HG02981 (cell line): ENCODE results near the gene TTC7B.

Experiments
- ATAC-seq: cut with Tn5 transposase; IDR thresholded peaks from one replicate; pipeline ENCODE4 v1.9.1; 2021; ENCODE audit warnings: mild to moderate bottlenecking, moderate library complexity; ENCODE audit not compliant: unreplicated experiment

Gene TTC7B

DNA sequence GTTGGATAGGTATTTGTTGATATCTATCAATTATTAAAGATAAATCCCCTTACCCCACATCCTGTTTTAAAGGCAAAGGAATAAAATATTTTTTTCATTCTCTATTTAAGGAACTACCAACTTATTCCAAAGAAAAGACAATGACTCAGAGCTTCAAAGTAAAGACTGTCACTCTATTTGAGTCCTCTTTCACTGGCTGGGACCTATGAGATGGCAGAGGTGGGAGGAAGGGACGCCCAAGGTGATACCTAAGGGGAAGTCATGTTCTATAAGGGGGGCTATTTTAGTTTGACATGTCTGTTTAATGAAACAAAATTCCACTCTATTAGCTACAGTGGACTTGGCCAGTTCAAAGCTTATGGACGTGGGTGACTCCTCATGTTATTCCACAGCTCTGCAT is 209.8 kb downstream of the TTC7B start:
- ATAC-seq = no peak

DNA sequence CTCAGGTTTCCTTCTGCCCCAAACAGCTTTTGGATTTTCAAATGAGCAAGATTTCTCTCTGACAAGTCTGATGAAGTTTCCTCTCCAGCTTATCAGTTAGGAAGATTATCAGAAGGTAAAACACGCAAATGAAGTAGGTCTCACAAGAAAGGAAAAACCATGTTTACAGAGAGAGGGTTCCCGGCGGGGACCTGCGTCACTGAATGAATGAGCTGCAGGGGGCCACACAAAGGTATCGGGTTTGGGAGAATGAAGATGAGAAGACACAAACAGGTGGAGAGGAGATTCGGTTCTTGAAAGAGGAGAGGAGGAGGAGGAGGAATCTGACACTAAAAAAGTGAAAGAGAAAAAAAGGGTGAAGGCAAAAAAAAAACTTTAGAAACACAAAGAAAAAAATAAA is 210.8 kb downstream of the TTC7B start:
- no peak for ATAC-seq

DNA sequence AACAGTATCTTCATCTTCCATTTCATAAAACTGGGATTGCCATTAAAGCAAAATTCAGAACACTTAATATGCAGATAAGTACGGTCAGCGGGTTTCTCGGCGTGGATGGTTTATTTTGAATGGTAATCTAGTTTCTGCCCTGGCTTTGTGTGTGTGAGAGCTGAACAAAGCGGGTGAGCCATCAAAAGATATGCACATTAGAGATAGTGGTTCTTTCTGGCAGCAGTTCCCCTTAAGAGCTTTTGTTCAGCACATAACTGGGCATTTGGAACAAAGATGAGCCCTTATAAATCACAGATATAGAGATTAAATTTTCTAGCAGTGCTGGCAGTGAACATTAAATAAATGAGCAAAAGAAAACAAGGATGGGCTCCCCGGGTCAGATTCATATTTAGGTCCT is 211.9 kb downstream of the TTC7B start:
- ATAC-seq = no peak

DNA sequence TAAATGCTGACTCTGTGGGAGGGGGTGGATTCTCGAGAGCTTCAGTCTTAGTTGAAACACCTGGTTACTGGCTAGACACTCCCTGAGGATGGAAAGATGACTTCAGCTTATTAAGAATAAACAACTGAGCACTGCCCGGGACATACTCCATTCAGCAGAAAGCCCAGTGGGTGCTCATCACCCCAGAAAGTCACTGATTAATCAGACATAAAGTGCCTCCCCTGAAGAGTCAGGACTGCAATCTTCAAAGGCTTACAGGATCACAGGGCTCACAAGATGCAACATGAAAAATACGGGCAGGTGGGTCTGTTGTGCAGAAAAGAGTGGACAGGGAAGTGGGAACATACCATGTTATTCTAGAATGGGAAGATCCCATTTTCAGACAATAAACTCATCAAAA is 212.4 kb downstream of the TTC7B start:
- no peak for ATAC-seq

DNA sequence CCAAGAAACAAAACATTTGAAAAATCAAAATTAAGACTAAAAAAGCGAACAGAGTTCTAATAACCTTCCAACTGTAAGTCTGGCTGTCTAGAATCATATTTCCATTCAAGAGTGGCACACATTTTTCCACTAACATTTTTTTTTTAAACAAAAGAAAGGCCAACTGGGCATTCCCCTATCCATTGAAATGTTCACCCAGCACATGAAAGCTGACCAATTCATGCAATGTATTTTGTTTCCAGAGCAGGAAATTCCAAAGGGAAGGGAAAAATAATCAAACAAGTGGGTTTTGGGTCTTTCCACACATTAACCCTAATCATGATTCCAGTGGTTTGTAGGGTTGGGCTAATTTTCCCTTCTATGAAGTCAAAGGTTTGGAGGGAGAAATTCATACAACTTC is 212.9 kb downstream of the TTC7B start:
- no peak for ATAC-seq

DNA sequence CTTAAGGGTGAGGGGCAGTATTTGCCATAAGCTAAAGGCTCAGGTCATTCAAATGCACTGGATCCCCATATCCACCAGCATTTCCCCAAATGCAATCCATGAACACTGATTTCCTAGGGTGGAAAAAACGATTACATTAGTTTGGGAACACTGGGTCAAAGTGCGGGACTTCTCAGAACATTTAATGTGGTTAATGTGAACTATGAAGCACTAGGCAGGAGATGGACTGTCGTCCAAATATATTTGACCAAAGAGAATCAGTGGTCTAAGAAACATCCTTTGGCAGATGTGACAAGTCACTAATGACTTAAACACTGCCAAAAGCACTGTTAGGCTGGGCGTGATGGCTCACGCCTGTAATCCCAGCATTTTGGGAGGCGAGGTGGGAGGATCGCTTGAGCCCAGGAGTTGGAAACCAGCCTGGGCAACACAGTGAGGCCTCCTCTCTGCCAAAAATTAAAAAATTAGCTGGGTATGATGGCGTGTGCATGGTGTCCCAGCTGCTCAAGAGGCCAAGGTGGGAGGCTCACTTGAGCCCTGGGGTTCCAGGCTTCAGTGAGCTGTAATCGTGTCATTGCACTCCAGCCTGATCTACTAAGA is 214.0 kb downstream of the TTC7B start:
- no peak for ATAC-seq

DNA sequence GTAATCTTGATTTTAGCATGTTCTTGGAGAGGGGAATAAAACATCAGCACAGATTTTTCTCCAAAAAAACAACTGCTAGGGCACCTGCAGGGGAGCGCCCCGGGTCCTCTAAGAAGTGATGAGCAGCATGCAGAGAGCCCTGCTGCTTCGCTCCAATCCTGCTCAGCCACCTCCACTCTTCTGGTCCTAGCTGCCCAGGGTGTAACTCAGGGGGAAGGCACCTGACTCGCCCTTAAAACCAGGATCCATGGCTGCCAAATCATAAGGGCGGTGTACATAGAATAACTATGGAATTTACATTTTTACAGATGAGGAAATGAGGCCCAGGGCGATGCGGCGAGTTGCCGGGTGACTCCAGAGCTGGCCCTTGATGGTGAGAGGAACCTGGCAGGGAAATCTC is 214.7 kb downstream of the TTC7B start:
- no peak for ATAC-seq

DNA sequence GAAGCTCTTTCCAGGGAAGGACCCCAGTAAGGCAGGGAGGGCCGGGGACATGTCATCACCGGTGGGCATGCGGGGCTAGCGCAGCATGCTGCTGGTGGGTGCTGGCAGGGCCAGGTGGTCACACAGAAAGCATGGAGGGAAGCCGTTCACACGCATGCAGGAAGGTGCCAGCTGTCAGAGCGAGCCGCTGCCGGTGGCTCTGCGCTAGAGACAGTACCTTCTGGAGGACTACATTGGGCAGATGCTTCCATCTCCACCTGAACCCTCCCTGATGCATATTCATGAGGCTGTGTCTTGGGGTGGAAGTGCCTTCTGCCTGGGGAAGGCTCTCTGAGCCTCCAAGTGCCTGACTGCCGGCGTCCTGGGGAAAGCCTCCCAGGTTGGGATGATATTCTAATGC is 215.6 kb downstream of the TTC7B start:
- no peak for ATAC-seq

DNA sequence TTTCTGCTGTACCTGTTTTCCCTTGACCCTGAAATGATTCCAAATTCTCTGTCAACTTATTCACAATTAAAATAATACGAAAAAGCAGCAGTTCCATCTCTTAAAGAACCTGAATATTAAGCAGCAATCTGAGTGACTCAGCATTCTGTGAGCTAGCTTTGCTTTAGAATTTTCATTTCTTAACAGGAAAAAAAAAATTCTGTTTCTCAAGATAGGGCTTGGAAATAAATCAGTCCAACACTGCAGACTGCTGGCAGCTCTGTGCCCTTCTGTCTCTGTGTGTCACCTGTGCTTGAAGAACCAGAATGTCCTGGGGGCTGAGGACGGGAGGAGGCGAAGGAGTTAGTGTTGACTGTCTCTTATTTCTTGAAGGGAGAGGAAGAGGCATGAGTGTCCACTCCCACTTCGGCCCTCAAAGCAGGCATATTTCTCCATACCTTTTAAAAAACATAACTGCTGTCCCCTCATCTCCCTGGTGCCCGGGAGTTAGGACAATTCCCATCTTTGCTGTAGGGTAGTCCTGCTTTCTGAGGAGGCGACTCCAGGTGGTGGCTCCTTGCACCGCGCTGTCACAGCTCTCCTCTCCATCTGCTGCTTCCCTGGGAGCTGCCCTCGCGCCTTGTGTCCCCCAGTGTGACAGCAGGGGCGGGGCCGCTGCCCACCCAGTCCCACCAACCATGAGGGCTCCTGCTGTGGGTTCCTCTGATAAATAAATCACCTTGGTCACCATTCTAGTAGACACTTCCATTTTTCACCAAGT is 216.3 kb downstream of the TTC7B start:
- ATAC-seq = no peak

DNA sequence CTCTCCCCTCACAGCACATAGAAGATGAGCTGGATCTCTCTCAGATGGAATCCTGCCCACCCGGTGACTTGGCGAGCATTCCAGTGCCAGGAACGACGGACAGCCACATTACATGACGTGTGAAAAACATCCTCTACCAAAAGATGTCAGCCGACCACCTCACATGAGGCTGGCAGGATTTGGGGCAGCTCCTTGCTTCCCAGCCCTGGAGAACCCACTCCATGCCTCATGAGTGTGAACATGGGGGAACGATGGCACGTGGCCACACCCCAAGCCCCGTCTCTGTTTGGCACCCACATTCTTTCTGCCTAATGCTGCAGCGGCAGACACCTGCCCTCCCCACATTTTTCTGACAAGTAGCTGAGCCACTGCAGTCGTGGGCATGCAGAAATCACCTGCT is 216.9 kb downstream of the TTC7B start:
- ATAC-seq = no peak

DNA sequence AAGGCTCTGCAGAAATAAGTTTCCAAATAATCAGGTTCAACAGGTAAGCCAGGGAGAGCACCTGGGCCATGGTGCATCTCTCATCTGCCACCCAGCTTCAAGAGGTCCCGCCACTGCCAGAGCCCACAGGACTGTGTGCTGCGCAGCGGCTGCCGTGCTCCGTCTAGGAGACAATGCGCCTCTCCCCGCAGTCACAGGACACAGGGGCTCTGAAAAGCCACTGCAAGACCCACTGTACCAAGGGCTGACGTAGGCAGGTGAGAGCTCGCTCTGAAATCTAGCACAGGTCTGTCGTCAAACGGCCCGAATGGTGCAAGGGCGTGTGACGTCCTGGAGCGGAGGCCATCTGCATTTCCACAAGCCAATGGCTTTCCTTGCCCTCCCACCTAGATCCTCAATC is 218.3 kb downstream of the TTC7B start:
- ATAC-seq = no peak

DNA sequence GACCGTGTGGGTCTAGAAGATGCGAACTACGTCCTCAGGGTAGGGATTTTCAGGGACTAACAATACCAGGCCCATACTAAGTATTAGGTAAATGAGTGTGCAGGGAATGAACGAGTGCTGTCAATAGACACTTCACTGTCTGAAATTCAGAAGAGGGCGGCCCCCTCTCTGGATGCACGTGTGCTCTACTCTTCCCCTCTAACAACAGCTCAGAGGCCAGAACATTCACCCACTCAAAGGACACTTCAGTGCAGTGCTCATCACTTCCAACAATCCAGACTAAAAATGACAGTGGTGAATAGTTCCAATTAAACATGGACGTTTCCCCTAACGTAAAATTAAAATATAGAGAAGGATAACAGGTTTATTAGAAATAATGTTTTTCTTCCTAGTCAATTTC is 219.5 kb downstream of the TTC7B start:
- ATAC-seq = no peak

DNA sequence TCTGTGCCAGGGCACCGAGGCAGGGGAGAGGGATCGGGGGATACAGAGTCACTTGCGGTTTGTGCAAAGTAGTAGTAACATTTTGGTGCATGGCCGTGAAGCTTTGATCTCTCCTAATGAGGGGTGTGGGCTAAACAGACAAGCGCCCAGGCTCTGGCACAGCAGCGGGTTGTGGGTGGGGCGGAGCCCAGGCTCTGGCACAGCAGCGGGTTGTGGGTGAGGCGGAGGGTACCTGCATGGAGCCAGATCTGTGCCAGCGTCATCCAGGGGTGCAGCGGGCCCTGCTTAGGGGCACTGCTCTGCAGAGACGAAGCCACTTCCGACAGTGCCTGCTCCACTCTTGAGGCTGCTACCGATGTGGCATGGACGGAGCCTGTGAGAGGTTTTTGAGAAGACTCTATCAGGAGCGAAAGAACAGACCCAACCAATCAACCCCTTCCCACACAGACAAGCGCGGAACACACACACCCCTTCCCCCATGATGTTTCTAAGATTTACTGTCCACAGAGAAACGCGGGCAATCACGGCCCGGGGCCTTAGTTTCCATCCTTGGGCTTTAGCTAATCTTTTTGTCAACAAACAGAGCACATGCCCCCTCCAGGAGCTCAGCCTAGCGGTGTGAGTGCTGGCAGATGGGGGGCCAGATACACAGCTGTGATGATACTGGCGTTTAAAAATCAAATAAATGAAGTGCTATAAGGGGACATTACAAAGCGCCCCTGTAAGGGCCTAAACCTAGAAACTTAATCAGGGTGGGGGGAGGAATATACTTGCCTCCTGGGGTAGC is 222.8 kb downstream of the TTC7B start:
- no peak for ATAC-seq

DNA sequence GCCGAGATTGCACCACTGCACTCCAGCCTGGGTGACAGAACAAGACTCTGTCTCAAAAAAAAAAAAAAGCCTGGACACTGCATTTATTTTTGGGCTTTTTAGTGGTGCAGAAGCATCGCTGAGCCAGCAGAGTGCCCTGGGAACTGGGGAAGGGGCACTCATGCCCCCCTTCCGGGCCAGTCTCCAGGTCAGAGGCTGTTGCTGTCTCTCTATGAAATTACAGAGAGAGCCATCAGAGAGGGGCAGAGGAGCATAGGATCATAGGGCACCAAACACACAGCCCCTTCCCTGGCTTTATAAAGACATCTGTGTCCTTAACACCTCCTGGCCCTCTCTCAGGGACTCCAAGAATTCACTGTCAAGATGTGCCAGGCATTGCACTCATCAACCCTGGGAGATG is 223.6 kb downstream of the TTC7B start:
- no peak for ATAC-seq

DNA sequence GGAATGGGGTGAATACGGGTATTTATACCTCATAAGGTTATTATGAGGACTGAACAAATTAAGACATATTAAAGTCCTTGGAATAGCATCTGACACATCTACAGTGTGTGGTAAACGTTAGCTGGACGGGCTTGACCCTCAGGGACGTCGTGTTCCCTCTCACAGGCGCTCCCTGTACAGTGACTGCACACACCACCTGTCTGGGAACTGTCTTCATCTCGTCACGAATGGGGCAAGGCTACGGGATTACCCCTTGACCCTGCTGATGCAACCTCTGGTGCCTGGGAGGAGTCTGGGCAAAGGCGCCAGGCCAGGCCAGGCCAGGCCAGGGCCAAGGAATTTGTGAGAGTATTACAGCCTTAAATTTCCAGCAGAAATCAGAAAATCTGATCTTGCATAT is 228.3 kb downstream of the TTC7B start:
- no peak for ATAC-seq

DNA sequence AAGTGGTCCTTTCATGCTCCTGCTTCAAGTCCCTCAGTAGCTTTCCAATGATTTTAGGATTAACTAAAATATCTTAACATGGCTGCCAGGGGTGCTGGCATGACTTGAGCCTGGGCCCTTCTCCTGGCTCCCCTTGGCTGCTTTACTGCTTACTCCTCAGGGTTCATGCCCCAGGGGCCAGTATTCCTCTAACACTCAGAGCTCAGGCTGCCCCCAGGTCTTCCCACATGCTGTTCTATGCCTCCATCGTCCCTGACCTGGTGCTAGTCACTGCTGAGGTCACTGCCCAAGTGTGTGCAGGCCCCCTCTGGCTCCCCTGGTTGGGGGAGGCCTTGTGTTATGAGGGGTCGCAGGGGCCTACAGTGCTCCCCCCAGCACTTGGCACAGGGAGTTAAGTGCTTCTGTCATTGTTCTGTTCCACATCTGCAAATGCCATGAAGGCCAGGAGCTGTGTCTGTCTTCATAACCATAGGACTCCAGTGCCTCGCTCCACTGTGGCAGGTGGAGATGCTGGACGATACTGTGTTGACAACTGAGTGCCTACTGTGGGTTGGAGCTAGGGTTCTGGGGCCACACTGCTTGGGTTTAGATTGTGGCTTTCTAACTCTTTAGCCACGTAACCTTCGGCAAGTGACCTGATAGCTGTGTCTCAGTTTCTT is 228.8 kb downstream of the TTC7B start:
- ATAC-seq = no peak

DNA sequence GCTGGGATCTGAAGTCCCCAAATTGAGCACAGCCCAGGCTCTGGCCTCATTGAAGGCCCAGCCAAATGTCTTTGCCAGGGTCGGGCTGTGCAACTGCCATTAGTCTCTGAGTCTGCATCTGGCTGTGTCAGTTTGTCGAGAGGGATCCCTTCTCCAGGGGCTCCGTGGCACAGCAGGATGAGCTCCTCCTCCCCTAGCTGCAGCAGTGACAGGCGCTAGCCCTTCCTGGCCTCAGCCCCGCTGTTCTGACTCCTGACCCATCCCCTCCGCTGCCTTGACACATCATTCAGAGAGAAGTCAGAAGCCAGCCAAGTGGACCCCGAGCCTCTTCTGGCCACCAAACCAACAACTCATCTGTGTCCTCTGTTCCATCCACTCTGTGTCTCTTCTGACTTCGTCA is 231.1 kb downstream of the TTC7B start:
- no peak for ATAC-seq

DNA sequence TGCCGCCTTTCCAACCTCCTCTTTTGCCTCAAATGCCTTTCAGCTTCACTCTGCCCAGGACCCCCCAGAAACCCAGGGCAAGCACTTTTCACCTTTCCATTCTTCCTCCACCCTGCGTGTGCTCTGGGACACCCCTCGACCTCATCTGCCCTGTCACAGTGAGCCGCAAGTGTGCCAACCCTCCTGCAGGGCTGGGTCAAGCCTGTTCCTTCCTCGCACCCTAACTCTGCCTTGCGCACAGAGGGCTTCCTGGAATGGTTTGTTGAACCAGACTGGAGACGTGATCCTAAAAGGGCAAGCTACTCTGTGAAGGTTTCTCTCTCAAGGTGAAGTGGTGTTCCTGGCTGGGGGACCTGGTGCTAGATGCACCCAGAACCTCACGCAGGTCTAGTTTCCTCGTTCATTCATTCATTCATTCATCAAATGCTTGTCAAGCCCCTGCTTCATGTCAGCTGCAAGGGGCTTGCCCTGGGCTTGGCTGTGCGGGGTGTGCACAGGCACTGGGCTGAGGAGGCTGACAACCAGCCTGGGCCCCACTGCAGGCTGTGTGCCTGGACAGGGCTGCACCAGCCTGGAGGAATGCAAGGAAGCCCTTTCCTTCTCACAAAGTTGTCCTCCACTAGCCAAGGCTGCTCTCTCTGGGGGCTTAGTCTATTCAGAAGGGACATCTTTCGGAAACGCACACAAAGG is 232.2 kb downstream of the TTC7B start:
- ATAC-seq = no peak

DNA sequence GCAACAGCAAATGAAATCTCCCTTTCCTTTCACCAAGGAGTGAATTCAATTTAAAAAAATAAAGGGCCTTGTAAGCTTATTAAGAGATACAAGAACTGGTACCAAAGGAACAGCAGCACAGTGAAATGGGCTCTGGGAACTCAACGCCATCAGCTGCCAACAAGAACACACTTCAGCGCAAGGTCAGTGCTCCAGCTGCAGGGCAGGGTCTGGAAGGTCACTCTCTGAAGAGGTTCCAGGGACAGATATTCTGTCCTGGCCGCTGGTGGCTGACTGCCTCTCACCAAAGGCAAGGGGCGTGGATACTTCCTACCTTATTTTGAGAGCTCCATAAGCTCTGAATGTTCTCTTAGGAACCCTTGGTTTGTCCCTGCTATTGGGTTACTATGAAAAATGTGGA is 232.8 kb downstream of the TTC7B start:
- ATAC-seq = no peak

DNA sequence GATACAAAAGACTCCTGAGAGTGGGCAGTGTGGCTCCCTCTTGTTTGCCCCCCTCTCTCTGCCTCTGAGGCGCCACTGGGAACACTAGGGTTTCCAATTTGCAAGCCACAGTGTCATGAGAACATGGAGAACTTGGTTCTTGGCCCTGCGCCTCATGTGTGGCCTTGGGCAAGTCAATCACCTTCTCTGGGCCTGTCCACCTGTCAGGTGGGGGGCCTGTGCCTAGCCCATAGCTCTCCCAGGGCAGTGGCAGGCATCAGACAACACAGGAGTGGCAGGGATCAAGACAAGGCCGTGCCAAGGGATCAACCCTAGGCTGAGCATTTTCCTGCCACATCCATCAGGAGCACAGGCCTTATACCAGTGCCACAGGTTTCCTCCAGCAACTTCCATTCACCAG is 234.1 kb downstream of the TTC7B start:
- no peak for ATAC-seq

DNA sequence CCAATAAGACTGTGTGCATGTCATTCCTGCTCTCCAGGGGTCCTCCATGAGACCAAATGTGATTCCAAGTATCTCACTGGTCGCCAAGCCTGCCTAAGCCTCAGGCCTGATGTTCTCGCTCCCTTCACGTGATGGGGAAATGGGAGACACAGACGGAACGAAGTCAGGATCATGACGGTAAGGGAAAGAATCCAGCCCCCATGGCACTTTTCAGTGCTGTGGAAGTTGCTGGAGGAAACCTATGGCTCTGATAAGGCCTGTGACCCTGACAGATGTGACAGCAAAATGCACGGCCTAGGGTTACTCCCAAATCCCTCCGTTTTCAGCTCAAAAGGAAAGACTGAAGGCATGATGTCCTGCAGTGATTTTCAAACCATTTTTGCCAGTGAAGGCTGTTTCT is 234.5 kb downstream of the TTC7B start:
- ATAC-seq = no peak
